Breast epithelium (tissue), 3 donors: ENCODE results near the gene OXCT2.

ENCODE experiments used
- CTCF ChIP-seq, 3 donors: fragments of 450-650 bp; IDR thresholded peaks; one replicate each; pipeline ENCODE4 v1.5.1; 2016 to 2017; ENCODE audit warnings: antibody characterized with exemption in 3 of 3, mild to moderate bottlenecking in 3 of 3, moderate library complexity in 3 of 3
- POLR2AphosphoS5 ChIP-seq, 3 donors: sonication (generic); formaldehyde crosslinking; IDR thresholded peaks; one replicate each; pipeline ENCODE4 v1.6.1; 2017; ENCODE audit warnings: antibody characterized with exemption in 3 of 3

GRCh38 chr1:39781349-39781715, 10.2 kb upstream of the OXCT2 start:
- TF ChIP-seq CTCF (IDR thresholded peaks at IDR 0.05) (no peak), POLR2AphosphoS5 (IDR thresholded peaks at IDR 0.05) (no peak)
